Endothelial cell of umbilical vein (primary cell): ENCODE data around the gene SCUBE3. TPM values are rescaled to one million over a fixed set of nuclear protein-coding genes. Genes with fewer than 3 reads are reported as not detected.

Experiments
- BruUV-seq: library from RNA; stranded (reverse); fragments of 400-500 nt; replicated peaks from 2 replicates; lab custom pipeline; 2021; lab: Mats Ljungman, UMichigan
- CTCF ChIA-PET: fragments of 300-600, 350-600 bp; sonication (Branson Sonifier 250); formaldehyde crosslinking; loops from one replicate; lab custom pipeline; 2021; ENCODE audit warnings: antibody characterized with exemption, inconsistent platforms; lab: Charles Lee
- POLR2A ChIA-PET: fragments of 300-600, 350-600 bp; sonication (Branson Sonifier 250); formaldehyde crosslinking; loops from one replicate; lab custom pipeline; 2021; ENCODE audit warnings: antibody characterized with exemption, inconsistent platforms; lab: Charles Lee
- DNase-seq: peaks from one replicate; pipeline ENCODE4 v3.0.0-alpha.2; 2011; ENCODE audit warnings: low read depth, low spot score
- FAIRE-seq: peaks from 2 replicates; lab custom pipeline; 2011; peaks lifted over from hg19 to GRCh38; lab: Jason Lieb, UNC
- H2AFZ ChIP-seq: 2 replicates; pipeline ENCODE4 v1.6.0; 2012; ENCODE audit warnings: low read depth, low read length, control low read depth, inconsistent platforms
- H3K27ac ChIP-seq: 2 replicates; pipeline ENCODE4 v1.5.1; 2011; ENCODE audit warnings: low read depth, mild to moderate bottlenecking, control low read depth, low read length, moderate library complexity; ENCODE audit not compliant: insufficient read depth
- H3K27me3 ChIP-seq, 2 experiments: 2 replicates each; pipeline versions ENCODE4 v1.6.0 to v1.6.1; 2011; ENCODE audit warnings: low read length in 2 of 2, mixed read lengths in 1 of 2; ENCODE audit not compliant: control insufficient read depth in 2 of 2, insufficient read depth in 2 of 2
- H3K36me3 ChIP-seq, 2 experiments: 2 replicates in 1 of 2; 3 replicates in 1 of 2; pipeline ENCODE4 v1.5.1; 2011; ENCODE audit warnings: low read length in 2 of 2, mild to moderate bottlenecking in 1 of 2, moderate library complexity in 1 of 2; ENCODE audit not compliant: control insufficient read depth in 2 of 2, insufficient read depth in 2 of 2; ENCODE audit errors: extremely low read depth in 1 of 2
- H3K4me1 ChIP-seq: 3 replicates; pipeline ENCODE4 v1.5.1; 2011; ENCODE audit warnings: mild to moderate bottlenecking, low read length; ENCODE audit not compliant: control insufficient read depth, insufficient read depth; ENCODE audit errors: extremely low read depth
- H3K4me2 ChIP-seq: 2 replicates; pipeline ENCODE4 v1.6.1; 2011; ENCODE audit warnings: low read length, control low read depth, mixed read lengths; ENCODE audit not compliant: insufficient read depth
- H3K4me3 ChIP-seq, 3 experiments: fragments of 200-600 bp in 1 of 3; sonication (generic), shearing (Covaris generic) in 1 of 3; replicated peaks in 1 of 3; 2 replicates each; pipeline ENCODE4 v1.5.1; 2011 to 2016; ENCODE audit warnings: control low read depth in 3 of 3, low read length in 3 of 3, mild to moderate bottlenecking in 2 of 3, inconsistent platforms in 1 of 3, low read depth in 1 of 3, moderate library complexity in 1 of 3; ENCODE audit not compliant: insufficient read depth in 1 of 3
- H3K79me2 ChIP-seq: 2 replicates; pipeline ENCODE4 v1.6.0; 2012; ENCODE audit warnings: low read length, inconsistent platforms; ENCODE audit not compliant: control insufficient read depth, insufficient read depth
- H3K9ac ChIP-seq: replicated peaks from 2 replicates; pipeline ENCODE3; 2011; ENCODE audit warnings: low read length, control low read depth; ENCODE audit not compliant: insufficient read depth; ENCODE audit errors: extremely low read depth
- H3K9me1 ChIP-seq: replicated peaks from 3 replicates; pipeline ENCODE4 v1.6.0; 2011; ENCODE audit warnings: mild to moderate bottlenecking, low read length; ENCODE audit not compliant: control insufficient read depth, insufficient read depth; ENCODE audit errors: extremely low read depth
- H3K9me3 ChIP-seq: replicated peaks from 2 replicates; pipeline ENCODE4 v1.5.1; 2012; ENCODE audit warnings: low read length, inconsistent platforms; ENCODE audit not compliant: control insufficient read depth, insufficient read depth
- H4K20me1 ChIP-seq: replicated peaks from 2 replicates; pipeline ENCODE3; 2011; ENCODE audit warnings: mild to moderate bottlenecking, low read length; ENCODE audit not compliant: control insufficient read depth, insufficient read depth; ENCODE audit errors: extremely low read depth
- MYC ChIP-seq: IDR thresholded peaks from one replicate; pipeline ENCODE4 v1.6.1; 2011; ENCODE audit warnings: mild to moderate bottlenecking, low read depth, low read length
- POLR2A ChIP-seq: IDR thresholded peaks from 2 replicates; pipeline ENCODE4 v1.6.1; 2012; ENCODE audit warnings: low read depth, mild to moderate bottlenecking, control low read depth, low read length
- dilution Hi-C: fragments of 300-500 bp; cut with MboI; formaldehyde crosslinking; loops from one replicate; pipeline ENCODE4 v1.15.0; 2019; ENCODE audit warnings: low sequenced_read_pairs; ENCODE audit not compliant: extremely low pct_ligation_motif_present
- intact Hi-C: fragments of 100-400 bp; cut with micrococcal nuclease; formaldehyde crosslinking; loops from one replicate; pipeline ENCODE4 v1.10.0; 2022
- polyA plus RNA-seq, 4 experiments: library from polyadenylated mRNA; depleted of rRNA in 3 of 4; stranded (reverse) in 3 of 4; unstranded in 1 of 4; fragments of >200 nt; gene quantifications; 2 replicates each; pipeline versions ENCODE4 v1.2.1 to v1.2.3, GENCODE V29; 2011 to 2012; ENCODE audit warnings: missing spikeins in 1 of 4
- total RNA-seq: library from RNA; stranded (reverse); gene quantifications from 2 replicates; pipeline ENCODE4 v1.2.3, GENCODE V29; 2021
- TF ChIP-seq, protein P1 (sequence below), 2 donors: IDR thresholded peaks; 1 replicate in 1 of 2; 2 replicates in 1 of 2; pipeline ENCODE4 v1.5.1; 2011; ENCODE audit warnings: low read length in 2 of 2, mild to moderate bottlenecking in 2 of 2, moderate library complexity in 2 of 2, control low read depth in 1 of 2, inconsistent platforms in 1 of 2, low read depth in 1 of 2; ENCODE audit not compliant: insufficient read depth in 1 of 2; ENCODE audit errors: extremely low read depth in 1 of 2

SCUBE3 gene
- total and polyA plus RNA-seq, 2 donors (not counting 3 experiments of a cell fraction or from before 2014, with no cell fraction given) = 1.1 to 1.5 TPM

- no peaks in the 10 kb centered on the region for H3K4me1 ChIP-seq
- dilution Hi-C loops = no loop called here
- no peak overlapping the region for H3K4me2 ChIP-seq
- no peak for TF ChIP-seq POLR2A
- no peak for TF ChIP-seq MYC
- TF ChIP-seq, protein P1, sequence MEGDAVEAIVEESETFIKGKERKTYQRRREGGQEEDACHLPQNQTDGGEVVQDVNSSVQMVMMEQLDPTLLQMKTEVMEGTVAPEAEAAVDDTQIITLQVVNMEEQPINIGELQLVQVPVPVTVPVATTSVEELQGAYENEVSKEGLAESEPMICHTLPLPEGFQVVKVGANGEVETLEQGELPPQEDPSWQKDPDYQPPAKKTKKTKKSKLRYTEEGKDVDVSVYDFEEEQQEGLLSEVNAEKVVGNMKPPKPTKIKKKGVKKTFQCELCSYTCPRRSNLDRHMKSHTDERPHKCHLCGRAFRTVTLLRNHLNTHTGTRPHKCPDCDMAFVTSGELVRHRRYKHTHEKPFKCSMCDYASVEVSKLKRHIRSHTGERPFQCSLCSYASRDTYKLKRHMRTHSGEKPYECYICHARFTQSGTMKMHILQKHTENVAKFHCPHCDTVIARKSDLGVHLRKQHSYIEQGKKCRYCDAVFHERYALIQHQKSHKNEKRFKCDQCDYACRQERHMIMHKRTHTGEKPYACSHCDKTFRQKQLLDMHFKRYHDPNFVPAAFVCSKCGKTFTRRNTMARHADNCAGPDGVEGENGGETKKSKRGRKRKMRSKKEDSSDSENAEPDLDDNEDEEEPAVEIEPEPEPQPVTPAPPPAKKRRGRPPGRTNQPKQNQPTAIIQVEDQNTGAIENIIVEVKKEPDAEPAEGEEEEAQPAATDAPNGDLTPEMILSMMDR (IDR thresholded peaks at IDR 0.05; ENCODE audit: extremely low read depth in 1 of 2, insufficient read depth in 1 of 2, low read depth in 1 of 2, low read length in 2 of 2) = no peak
- H4K20me1 ChIP-seq = no peaks in the 10 kb centered on the region
- intact Hi-C loops = no loop called here
- H3K36me3 ChIP-seq = peaks cover 0 to 5% of the 10 kb centered on the region in 2 experiments
- H3K9me1 ChIP-seq = no peaks in the 10 kb centered on the region
- no peaks in the 10 kb centered on the region for H3K27me3 ChIP-seq
- H3K9me3 ChIP-seq = no peaks in the 10 kb centered on the region
- no peak overlapping the region for H3K27ac ChIP-seq
- ChIA-PET CTCF (interaction anchor here (1.0 to 1.3 kb wide), 2 partner anchors 108 to 202 kb away, joined by 3 read pairs; no protein-coding TSS in a partner anchor), POLR2A (no interaction called here)
- H3K4me3 ChIP-seq = no peak overlapping the region
- FAIRE-seq (no peak), DNase-seq (no peak)
- H2AFZ ChIP-seq = no peak overlapping the region
- BruUV-seq = no TSS peak
- no peaks in the 10 kb centered on the region for H3K79me2 ChIP-seq
- H3K9ac ChIP-seq = no peak overlapping the region
Observed at GRCh38 chr6:35247642-35248231, 34.0 kb downstream of the SCUBE3 start.

DNA sequence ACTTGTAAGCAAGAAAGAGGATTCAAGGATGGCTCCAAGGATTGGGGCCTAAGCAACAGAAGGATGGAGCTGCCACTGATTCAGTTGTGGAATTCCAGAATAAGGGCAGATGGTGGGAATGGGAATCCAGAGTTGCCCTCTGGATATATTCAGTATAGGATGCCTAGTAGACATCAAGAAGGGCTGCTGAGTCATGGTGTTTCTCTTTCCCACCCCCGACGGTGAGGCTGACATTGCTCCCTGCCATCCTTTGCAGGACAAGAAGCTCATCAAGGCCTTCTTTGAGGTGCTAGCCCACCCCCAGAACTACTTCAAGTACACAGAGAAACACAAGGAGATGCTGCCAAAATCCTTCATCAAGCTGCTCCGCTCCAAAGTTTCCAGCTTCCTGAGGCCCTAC is 34.5 kb downstream of the SCUBE3 start:
- BruUV-seq = no TSS peak
- Histone ChIP-seq H4K20me1 (no peaks in the 10 kb centered on the region), H3K9ac (no peak overlapping the region), H3K79me2 (no peaks in the 10 kb centered on the region), H3K27me3 (no peaks in the 10 kb centered on the region), H3K9me1 (no peaks in the 10 kb centered on the region), H3K4me3 (no peak overlapping the region), H3K36me3 (peaks cover 0 to 5% of the 10 kb centered on the region in 2 experiments), H3K4me2 (no peak overlapping the region), H3K4me1 (no peaks in the 10 kb centered on the region), H3K9me3 (no peaks in the 10 kb centered on the region), H3K27ac (no peak overlapping the region), H2AFZ (no peak overlapping the region)
- CTCF ChIA-PET = interaction anchor here (0.8 to 1.5 kb wide), 5 partner anchors 8 to 201 kb away, joined by 3 to 5 read pairs (median 3); partner anchors contain the start of gene ZNF76
- no peak for DNase-seq
- FAIRE-seq = no peak
- POLR2A ChIA-PET = no interaction called here
- intact Hi-C loops = no loop called here
- dilution Hi-C loops = no loop called here
- no peak for TF ChIP-seq POLR2A
